Trophoblast cell (in vitro differentiated cells and primary cell): ENCODE data around the gene NAA30.

ENCODE experiments used
- DNase-seq, 2 donors: peaks; one replicate each; pipeline ENCODE4 v3.0.0-alpha.2; 2016
- H2AFZ ChIP-seq: 2 replicates; pipeline ENCODE4 v1.6.1; 2013; ENCODE audit warnings: low read length, moderate library complexity, mild to moderate bottlenecking; ENCODE audit not compliant: insufficient read depth, poor library complexity
- H2AK5ac ChIP-seq: 2 replicates; pipeline ENCODE4 v1.6.1; 2013; ENCODE audit warnings: mild to moderate bottlenecking, low read length
- H2BK120ac ChIP-seq: 2 replicates; pipeline ENCODE4 v1.6.1; 2013; ENCODE audit warnings: low read length, mild to moderate bottlenecking, moderate library complexity; ENCODE audit not compliant: insufficient read depth, poor library complexity
- H2BK12ac ChIP-seq: 2 replicates; pipeline ENCODE4 v1.6.1; 2013; ENCODE audit warnings: mild to moderate bottlenecking, low read length, moderate library complexity
- H2BK5ac ChIP-seq: 2 replicates; pipeline ENCODE4 v1.6.1; 2013; ENCODE audit warnings: low read length, low read depth, moderate library complexity, mild to moderate bottlenecking; ENCODE audit not compliant: poor library complexity
- H3K14ac ChIP-seq: 2 replicates; pipeline ENCODE4 v1.6.1; 2013; ENCODE audit warnings: mild to moderate bottlenecking, low read length
- H3K18ac ChIP-seq: 2 replicates; pipeline ENCODE4 v1.6.1; 2013; ENCODE audit warnings: mild to moderate bottlenecking, low read length
- H3K23ac ChIP-seq: 2 replicates; pipeline ENCODE4 v1.6.1; 2013; ENCODE audit warnings: low read length
- H3K27ac ChIP-seq: 2 replicates; pipeline ENCODE4 v1.5.1; 2013; ENCODE audit warnings: low read depth, mild to moderate bottlenecking, inconsistent platforms, low read length, moderate library complexity
- H3K27me3 ChIP-seq: 2 replicates; pipeline ENCODE4 v1.6.1; 2013; ENCODE audit warnings: inconsistent platforms, mild to moderate bottlenecking, low read length, moderate library complexity; ENCODE audit not compliant: insufficient read depth
- H3K36me3 ChIP-seq, 2 experiments: 1 replicate in 1 of 2; 2 replicates in 1 of 2; pipeline ENCODE4 v1.6.1; 2013; ENCODE audit warnings: low read length in 2 of 2, mild to moderate bottlenecking in 2 of 2, moderate library complexity in 1 of 2; ENCODE audit not compliant: insufficient read depth in 2 of 2, control insufficient read depth in 1 of 2
- H3K4ac ChIP-seq: 2 replicates; pipeline ENCODE4 v1.6.1; 2013; ENCODE audit warnings: low read depth, mild to moderate bottlenecking, low read length, moderate library complexity
- H3K4me1 ChIP-seq, 2 experiments: 1 replicate in 1 of 2; 2 replicates in 1 of 2; pipeline ENCODE4 v1.6.1; 2013; ENCODE audit warnings: low read length in 2 of 2, mild to moderate bottlenecking in 2 of 2, moderate library complexity in 1 of 2; ENCODE audit not compliant: insufficient read depth in 2 of 2, control insufficient read depth in 1 of 2
- H3K4me2 ChIP-seq: 2 replicates; pipeline ENCODE4 v1.6.1; 2013; ENCODE audit warnings: inconsistent platforms, mild to moderate bottlenecking, low read length, moderate library complexity
- H3K4me3 ChIP-seq: 2 replicates; pipeline ENCODE4 v1.5.1; 2013; ENCODE audit warnings: mild to moderate bottlenecking, low read depth, low read length, inconsistent platforms
- H3K79me1 ChIP-seq: one replicate; pipeline ENCODE4 v1.6.1; 2013; ENCODE audit warnings: low read length
- H3K79me2 ChIP-seq: 2 replicates; pipeline ENCODE4 v1.6.1; 2013; ENCODE audit warnings: low read length, mild to moderate bottlenecking; ENCODE audit not compliant: control insufficient read depth, insufficient read depth, poor library complexity
- H3K9ac ChIP-seq: 2 replicates; pipeline ENCODE4 v1.6.1; 2013; ENCODE audit warnings: mild to moderate bottlenecking, low read length
- H3K9me3 ChIP-seq: 2 replicates; pipeline ENCODE4 v1.6.1; 2013; ENCODE audit warnings: low read depth, mild to moderate bottlenecking, control low read depth, inconsistent platforms, low read length; ENCODE audit not compliant: insufficient read depth
- H4K12ac ChIP-seq: 2 replicates; pipeline ENCODE4 v1.6.1; 2013; ENCODE audit warnings: low read depth, mild to moderate bottlenecking, low read length, moderate library complexity
- H4K8ac ChIP-seq: 2 replicates; pipeline ENCODE4 v1.6.1; 2013; ENCODE audit warnings: low read depth, mild to moderate bottlenecking, low read length, moderate library complexity
- H4K91ac ChIP-seq: one replicate; pipeline ENCODE4 v1.6.1; 2013; ENCODE audit warnings: low read depth, mild to moderate bottlenecking, low read length, moderate library complexity
- WGBS: extraction: QIAGEN DNeasy Blood & Tissue Kit; methylation state at CpG from one replicate; pipeline ENCODE4 v1.1.7; 2013; ENCODE audit warnings: missing lambda C conversion rate; ENCODE audit not compliant: insufficient read length, insufficient coverage; ENCODE audit errors: extremely low coverage; 5-methylcytosine and 5-hydroxymethylcytosine counted together

NAA30 gene

DNA sequence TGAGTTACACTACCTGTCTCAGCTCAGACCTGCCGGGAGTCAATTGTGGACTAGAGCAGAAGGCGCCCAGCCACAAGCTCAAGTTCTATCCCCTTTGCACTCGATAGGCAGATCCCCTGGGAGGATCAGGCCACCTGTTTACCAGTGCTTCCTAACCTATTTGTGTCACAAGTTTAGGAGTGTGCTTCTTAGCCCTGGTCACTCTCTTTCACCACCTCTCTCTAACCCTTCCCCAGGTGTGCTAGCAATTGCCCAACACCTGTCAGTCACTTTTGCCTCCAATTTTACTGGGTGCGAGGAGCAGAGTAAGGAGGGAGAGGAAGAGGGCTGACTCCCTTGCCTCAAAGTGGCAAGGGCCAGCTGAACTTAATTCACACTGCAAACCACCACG lies 745 bp upstream of the NAA30 start:
- no peak overlapping the region for H3K4ac ChIP-seq
- peak overlapping the region; percentile 58 for H2AFZ ChIP-seq
- peak overlapping the region; percentile 79 for H3K4me2 ChIP-seq
- no peak overlapping the region for H3K23ac ChIP-seq
- H3K14ac ChIP-seq: peak overlapping the region; percentile 78
- H3K27me3 ChIP-seq: no peaks in the 10 kb centered on the region
- H2BK12ac ChIP-seq: no peak overlapping the region
- peaks cover 4 to 7% of the 10 kb centered on the region in 2 experiments for H3K4me1 ChIP-seq
- H3K9me3 ChIP-seq: no peaks in the 10 kb centered on the region
- no peak overlapping the region for H2BK120ac ChIP-seq
- peaks cover 12% of the 10 kb centered on the region for H3K79me1 ChIP-seq
- H3K18ac ChIP-seq: no peak overlapping the region
- no peaks in the 10 kb centered on the region for H3K36me3 ChIP-seq
- H4K8ac ChIP-seq: peak overlapping the region; percentile 91
- H4K12ac ChIP-seq: peak overlapping the region; percentile 79
- DNase-seq: peak in 1 of 2 donors; percentile 2
- H3K9ac ChIP-seq: no peak overlapping the region
- peak overlapping the region; percentile 81 for H3K4me3 ChIP-seq
- no peak overlapping the region for H2BK5ac ChIP-seq
- WGBS: no CpG with 5 or more reads among the region's 5 CpGs
- peak overlapping the region; percentile 72 for H4K91ac ChIP-seq
- H3K27ac ChIP-seq: no peak overlapping the region
- H2AK5ac ChIP-seq: no peak overlapping the region
- peaks cover 13% of the 10 kb centered on the region for H3K79me2 ChIP-seq

DNA sequence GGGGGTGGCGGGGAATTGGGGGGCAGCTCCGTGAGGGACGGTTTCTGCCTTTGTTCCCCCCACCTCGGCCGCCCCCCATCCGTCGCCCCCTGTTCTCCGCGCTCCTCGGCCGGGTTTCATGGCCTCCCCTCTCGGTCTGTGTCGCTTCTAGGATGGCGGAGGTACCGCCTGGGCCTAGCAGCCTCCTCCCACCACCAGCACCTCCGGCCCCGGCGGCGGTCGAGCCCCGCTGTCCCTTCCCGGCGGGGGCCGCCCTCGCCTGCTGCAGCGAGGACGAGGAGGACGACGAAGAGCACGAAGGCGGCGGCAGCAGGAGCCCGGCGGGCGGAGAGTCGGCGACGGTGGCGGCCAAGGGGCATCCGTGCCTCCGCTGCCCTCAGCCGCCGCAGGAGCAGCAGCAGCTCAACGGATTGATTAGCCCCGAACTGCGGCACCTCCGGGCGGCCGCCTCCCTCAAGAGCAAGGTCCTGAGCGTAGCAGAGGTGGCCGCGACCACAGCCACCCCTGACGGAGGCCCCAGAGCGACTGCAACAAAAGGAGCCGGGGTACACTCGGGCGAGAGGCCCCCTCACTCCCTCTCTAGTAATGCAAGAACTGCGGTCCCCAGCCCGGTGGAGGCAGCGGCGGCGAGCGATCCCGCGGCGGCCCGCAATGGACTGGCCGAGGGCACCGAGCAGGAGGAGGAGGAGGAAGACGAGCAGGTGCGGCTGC lies 575 bp downstream of the NAA30 start:
- H2BK120ac ChIP-seq: peak overlapping the region; percentile 44
- peaks cover 4 to 7% of the 10 kb centered on the region in 2 experiments for H3K4me1 ChIP-seq
- peak overlapping the region; percentile 77 for H3K4me2 ChIP-seq
- H4K8ac ChIP-seq: peak overlapping the region; percentile 85
- peak overlapping the region; percentile 96 for H3K4me3 ChIP-seq
- no CpG with 5 or more reads among the region's 71 CpGs for WGBS
- no peaks in the 10 kb centered on the region for H3K9me3 ChIP-seq
- peak overlapping the region; percentile 34 for H2AK5ac ChIP-seq
- H3K9ac ChIP-seq: peak overlapping the region; percentile 81
- peak overlapping the region; percentile 88 for H3K4ac ChIP-seq
- peaks cover 13% of the 10 kb centered on the region for H3K79me2 ChIP-seq
- H2AFZ ChIP-seq: peak overlapping the region; percentile 80
- peak overlapping the region; percentile 29 for H4K12ac ChIP-seq
- H3K14ac ChIP-seq: peak overlapping the region; percentile 75
- H3K23ac ChIP-seq: no peak overlapping the region
- peak overlapping the region; percentile 54 for H3K27ac ChIP-seq
- H3K27me3 ChIP-seq: no peaks in the 10 kb centered on the region
- peak overlapping the region; percentile 75 for H4K91ac ChIP-seq
- H3K79me1 ChIP-seq: peaks cover 12% of the 10 kb centered on the region
- no peak overlapping the region for H2BK12ac ChIP-seq
- peak; percentile 3 to 51 for DNase-seq
- H3K36me3 ChIP-seq: no peaks in the 10 kb centered on the region
- peak overlapping the region; percentile 34 for H3K18ac ChIP-seq
- peak overlapping the region; percentile 34 for H2BK5ac ChIP-seq

DNA sequence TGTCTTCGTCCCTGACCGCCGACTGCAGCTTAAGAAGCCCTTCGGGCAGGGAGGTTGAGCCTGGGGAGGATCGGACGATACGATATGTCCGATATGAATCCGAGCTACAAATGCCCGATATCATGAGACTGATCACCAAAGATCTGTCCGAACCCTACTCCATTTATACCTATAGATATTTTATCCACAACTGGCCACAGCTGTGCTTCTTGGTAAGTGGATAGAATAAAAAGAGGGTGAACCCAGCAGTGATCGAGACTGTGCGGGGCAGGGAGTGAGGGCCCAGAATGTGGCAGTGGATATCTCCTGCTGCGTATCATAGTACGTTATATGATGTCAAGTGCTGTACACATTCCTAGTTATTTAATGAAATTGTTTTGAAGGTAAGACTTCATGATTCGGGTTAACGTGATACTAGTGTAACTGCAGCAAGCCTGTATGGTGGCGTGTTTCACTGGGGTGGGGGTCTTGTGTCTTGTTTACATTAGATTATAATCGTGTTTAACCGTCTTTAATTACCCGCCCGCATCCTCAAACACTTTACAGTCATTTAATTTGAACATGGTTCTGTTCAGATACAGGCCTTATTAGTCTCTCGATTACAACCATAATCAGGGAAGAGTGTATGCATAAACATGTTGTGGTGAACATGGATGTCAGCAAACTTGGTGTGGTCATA lies 1.3 kb downstream of the NAA30 start:
- Histone ChIP-seq H2BK120ac (no peak overlapping the region), H3K4me3 (peak overlapping the region; percentile 96), H3K18ac (no peak overlapping the region), H3K9ac (peak overlapping the region; percentile 81), H4K91ac (no peak overlapping the region), H3K79me1 (peaks cover 12% of the 10 kb centered on the region), H2AK5ac (no peak overlapping the region), H2AFZ (peak overlapping the region; percentile 51), H3K23ac (no peak overlapping the region), H3K4me1 (peaks cover 4 to 7% of the 10 kb centered on the region in 2 experiments), H2BK5ac (no peak overlapping the region), H3K36me3 (peaks cover 0 to 2% of the 10 kb centered on the region in 2 experiments), H4K12ac (no peak overlapping the region), H3K4ac (peak overlapping the region; percentile 53), H4K8ac (peak overlapping the region; percentile 79), H3K14ac (no peak overlapping the region), H3K27ac (no peak overlapping the region), H3K4me2 (peak overlapping the region; percentile 77), H3K9me3 (no peaks in the 10 kb centered on the region), H3K79me2 (peaks cover 13% of the 10 kb centered on the region), H3K27me3 (no peaks in the 10 kb centered on the region), H2BK12ac (no peak overlapping the region)
- no CpG with 5 or more reads among the region's 23 CpGs for WGBS
- peak in 1 of 2 donors; percentile 8 for DNase-seq

DNA sequence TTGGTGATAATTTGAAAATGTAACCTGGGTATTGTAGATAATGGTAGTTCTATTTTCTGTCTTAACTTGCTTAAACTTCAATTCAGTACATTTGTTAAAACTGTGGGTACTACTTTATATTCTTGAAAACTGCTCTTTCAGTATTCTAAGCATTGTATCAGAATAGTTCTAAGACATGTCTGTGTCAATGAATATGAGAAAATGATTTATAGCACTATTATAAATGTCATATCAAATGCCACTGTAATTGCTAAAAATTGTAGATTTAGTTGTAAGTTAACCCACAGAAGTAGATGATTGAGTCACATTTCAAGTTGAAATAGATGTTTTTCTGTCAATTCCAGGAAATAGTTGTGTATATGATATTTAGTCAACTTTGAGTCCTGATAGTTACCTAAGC lies 2.4 kb downstream of the NAA30 start:
- H3K4me3 ChIP-seq: no peak overlapping the region
- no peak overlapping the region for H2BK5ac ChIP-seq
- H3K79me1 ChIP-seq: peaks cover 12% of the 10 kb centered on the region
- peaks cover 4 to 7% of the 10 kb centered on the region in 2 experiments for H3K4me1 ChIP-seq
- peaks cover 4 to 7% of the 10 kb centered on the region in 2 experiments for H3K36me3 ChIP-seq
- no peak overlapping the region for H3K23ac ChIP-seq
- no peak overlapping the region for H3K4me2 ChIP-seq
- no peak overlapping the region for H2AFZ ChIP-seq
- H3K14ac ChIP-seq: no peak overlapping the region
- H3K27me3 ChIP-seq: no peaks in the 10 kb centered on the region
- no peak overlapping the region for H2BK120ac ChIP-seq
- H3K27ac ChIP-seq: no peak overlapping the region
- no peak overlapping the region for H3K9ac ChIP-seq
- H3K18ac ChIP-seq: no peak overlapping the region
- no peak overlapping the region for H4K8ac ChIP-seq
- DNase-seq: no peak
- no peak overlapping the region for H3K4ac ChIP-seq
- no peak overlapping the region for H4K91ac ChIP-seq
- H3K79me2 ChIP-seq: peaks cover 13% of the 10 kb centered on the region
- no peak overlapping the region for H2AK5ac ChIP-seq
- H2BK12ac ChIP-seq: no peak overlapping the region
- H4K12ac ChIP-seq: no peak overlapping the region
- H3K9me3 ChIP-seq: no peaks in the 10 kb centered on the region
